NB4 (cell line): ENCODE results near the gene CCSER1.
"Not testable (repeated sequence)": the region's sequence is repeated elsewhere in the genome, so short reads cannot be mapped to it uniquely, and the experiment has no call there.

Source experiments
- DNase-seq: peaks from one replicate; pipeline ENCODE4 v3.0.0; 2010; ENCODE audit warnings: low read depth
- H3K4me3 ChIP-seq: one replicate; pipeline ENCODE4 v1.5.1; 2011; ENCODE audit warnings: mild to moderate bottlenecking, low read depth, low read length, moderate library complexity
- CTCF ChIP-seq: IDR thresholded peaks from one replicate; pipeline ENCODE4 v1.5.1; 2012; ENCODE audit warnings: low read depth, low read length
- MYC ChIP-seq: IDR thresholded peaks from 2 replicates; pipeline ENCODE4 v1.6.1; 2011; ENCODE audit warnings: low read depth, low read length
- POLR2A ChIP-seq: IDR thresholded peaks from 2 replicates; pipeline ENCODE4 v1.6.1; 2011; ENCODE audit warnings: mild to moderate bottlenecking; ENCODE audit not compliant: insufficient read length; ENCODE audit errors: extremely low read depth
- TF ChIP-seq, protein P1 (sequence below): IDR thresholded peaks from 2 replicates; pipeline ENCODE4 v1.6.1; 2011; ENCODE audit warnings: low read depth, low read length

The CCSER1 gene

DNA sequence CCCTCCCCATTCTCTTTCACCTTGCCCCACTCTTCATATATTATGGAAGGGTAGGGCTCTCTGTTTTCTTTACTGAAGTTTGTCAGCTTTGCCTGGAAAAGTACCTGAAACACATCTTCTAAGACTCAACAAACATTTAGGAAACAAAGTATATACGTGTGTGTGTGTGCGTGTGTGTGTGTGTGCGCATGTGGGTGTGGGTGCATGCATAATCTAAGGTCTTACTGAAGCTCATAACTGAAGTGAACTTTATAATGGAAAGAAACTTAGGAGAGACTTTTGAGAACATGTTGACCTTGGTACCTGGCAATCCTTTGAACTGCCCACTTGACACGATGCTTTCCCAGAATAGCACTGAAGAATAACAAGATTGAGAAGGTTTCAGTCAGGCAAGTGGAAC is 1190.2 kb downstream of the CCSER1 start:
- DNase-seq: no peak

GRCh38 chr4:91319556-91320268 is 1192.5 kb downstream of the CCSER1 start:
- DNase-seq: no peak
- no peak overlapping the region for H3K4me3 ChIP-seq

More for the DNA sequence above, 1190.2 kb downstream of the CCSER1 start:
- H3K4me3 ChIP-seq: no peak overlapping the region
- TF ChIP-seq, protein P1, sequence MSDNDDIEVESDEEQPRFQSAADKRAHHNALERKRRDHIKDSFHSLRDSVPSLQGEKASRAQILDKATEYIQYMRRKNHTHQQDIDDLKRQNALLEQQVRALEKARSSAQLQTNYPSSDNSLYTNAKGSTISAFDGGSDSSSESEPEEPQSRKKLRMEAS: no peak
- no peak for TF ChIP-seq POLR2A
- no peak for TF ChIP-seq MYC
- no peak for TF ChIP-seq CTCF

DNA sequence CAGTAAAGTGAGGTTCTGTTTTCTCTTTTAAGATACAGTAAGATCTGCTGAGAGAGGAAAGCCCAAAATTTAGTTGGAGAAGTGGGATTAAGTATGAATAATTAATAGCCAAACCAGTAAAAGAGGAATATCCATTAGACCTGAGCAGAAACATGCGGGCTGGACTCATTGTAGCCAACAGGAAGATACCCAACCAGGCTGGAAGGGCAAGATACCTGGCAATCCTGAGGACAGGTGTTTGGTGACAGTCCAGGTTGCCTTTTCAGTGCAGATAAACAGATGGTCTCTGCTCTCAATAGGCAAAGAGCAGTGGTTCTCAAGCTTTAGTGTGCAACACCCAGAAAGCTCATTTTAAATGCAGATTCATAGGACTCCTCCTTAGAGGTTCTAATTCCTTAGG is 1195.8 kb downstream of the CCSER1 start:
- H3K4me3 ChIP-seq: no peak overlapping the region
- no peak for DNase-seq
- TF ChIP-seq MYC: no peak
- TF ChIP-seq, protein P1: no peak
- no peak for TF ChIP-seq POLR2A
- TF ChIP-seq CTCF: no peak

More at GRCh38 chr4:91319556-91320268, 1192.5 kb downstream of the CCSER1 start:
- TF ChIP-seq CTCF: no peak
- TF ChIP-seq, protein P1: no peak
- TF ChIP-seq MYC: no peak
- no peak for TF ChIP-seq POLR2A

DNA sequence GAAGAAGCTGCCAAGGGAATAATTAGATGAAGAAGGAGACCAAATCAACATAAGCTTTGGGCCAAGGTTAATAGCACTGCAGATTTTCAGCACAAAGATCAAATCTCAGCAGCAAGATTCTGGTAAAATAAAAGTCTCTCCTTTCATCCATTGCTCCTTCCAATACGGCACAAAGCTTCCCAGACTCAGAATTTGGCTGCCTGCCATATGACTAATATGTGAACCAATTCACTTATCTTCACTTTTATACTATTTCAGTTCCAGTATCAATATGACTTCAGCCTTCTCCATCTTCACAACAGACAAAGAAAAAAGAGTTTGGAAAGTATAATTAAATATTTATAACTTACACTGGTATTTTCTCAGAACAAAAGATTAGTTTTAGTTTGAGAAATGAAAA is 1198.3 kb downstream of the CCSER1 start:
- H3K4me3 ChIP-seq: no peak overlapping the region
- TF ChIP-seq CTCF: no peak
- no peak for TF ChIP-seq POLR2A
- TF ChIP-seq, protein P1: no peak
- TF ChIP-seq MYC: no peak
- DNase-seq: no peak

DNA sequence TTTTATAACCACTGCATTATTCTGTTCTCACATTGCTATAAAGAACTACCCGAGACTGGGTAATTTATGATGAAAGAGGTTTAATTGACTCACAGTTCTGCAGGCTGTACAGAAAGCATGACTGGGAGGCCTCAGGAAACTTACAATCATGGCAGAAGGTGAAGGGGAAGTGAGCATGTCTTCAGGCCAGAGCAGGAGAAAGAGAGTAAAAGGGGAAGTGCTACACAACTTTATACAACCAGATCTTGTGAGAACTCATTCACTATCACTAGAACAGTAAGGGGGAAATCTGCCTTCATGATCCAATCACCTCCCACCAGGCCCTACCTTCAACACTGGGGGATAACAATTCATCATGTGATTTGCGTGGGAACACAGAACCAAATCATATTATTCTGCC is 1199.0 kb downstream of the CCSER1 start:
- not testable (repeated sequence) for H3K4me3 ChIP-seq, DNase-seq

DNA sequence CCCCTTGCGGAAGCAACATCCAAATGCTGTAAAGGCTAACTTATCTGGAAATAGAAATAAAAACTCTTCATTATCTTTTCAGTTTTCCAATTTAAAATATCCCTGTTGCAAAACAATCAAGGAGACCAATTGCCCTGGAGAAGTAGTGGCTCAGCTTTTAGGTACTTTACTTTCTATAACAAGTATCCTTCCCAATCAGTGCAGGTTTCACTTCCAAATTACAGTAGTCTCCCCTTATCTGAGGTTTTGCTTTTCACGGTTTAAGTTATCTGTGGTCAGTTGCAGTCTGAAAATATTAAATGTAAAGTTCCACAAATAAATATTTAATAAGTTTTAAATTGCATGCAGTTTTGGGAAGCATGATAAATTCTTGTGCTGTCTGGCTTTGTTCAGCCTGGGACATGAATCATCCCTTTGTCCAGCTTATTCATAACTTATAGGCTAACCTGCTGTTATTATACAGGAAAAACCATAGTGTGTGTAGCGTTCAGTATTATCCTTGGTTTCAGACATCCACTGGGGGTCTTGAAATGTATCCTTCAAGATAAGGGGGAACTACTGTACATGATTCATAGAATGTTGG is 1203.5 kb downstream of the CCSER1 start:
- no peak for DNase-seq
- TF ChIP-seq MYC (no peak), POLR2A (no peak)
- H3K4me3 ChIP-seq: no peak overlapping the region
